ENCODE data around the gene GSK3B.

The GSK3B gene

GRCh38 chr3:119794971-119795612 is 299.2 kb downstream of the GSK3B start:
- no peak for TF ChIP-seq CTCF (IDR thresholded peaks at IDR 0.05; ENCODE audit: low read depth, low read length)
- Histone ChIP-seq H3K27me3 (ENCODE audit: insufficient read depth, low read depth, severe bottlenecking) (peaks cover 1% of the 10 kb centered on the region), H3K9me3 (ENCODE audit: severe bottlenecking) (no peaks in the 10 kb centered on the region), H3K27ac (no peak overlapping the region), H3K4me3 (ENCODE audit: low read depth, low read length) (no peak overlapping the region), H3K36me3 (no peaks in the 10 kb centered on the region)
- no peak for DNase-seq

GRCh38 chr3:119794401-119794800 is 299.8 kb downstream of the GSK3B start:
- no peak for DNase-seq
- H3K36me3 ChIP-seq: no peaks in the 10 kb centered on the region
- no peak overlapping the region for H3K4me3 ChIP-seq (ENCODE audit: low read depth, low read length)
- no peaks in the 10 kb centered on the region for H3K9me3 ChIP-seq (ENCODE audit: severe bottlenecking)
- no peak for TF ChIP-seq CTCF (IDR thresholded peaks at IDR 0.05; ENCODE audit: low read depth, low read length)
- no peaks in the 10 kb centered on the region for H3K27me3 ChIP-seq (ENCODE audit: insufficient read depth, low read depth, severe bottlenecking)
- no peak overlapping the region for H3K27ac ChIP-seq

- H3K27me3 ChIP-seq (ENCODE audit: insufficient read depth, low read depth, severe bottlenecking): no peaks in the 10 kb centered on the region
- H3K36me3 ChIP-seq: no peaks in the 10 kb centered on the region
- no peaks in the 10 kb centered on the region for H3K9me3 ChIP-seq (ENCODE audit: severe bottlenecking)
- no peak overlapping the region for H3K27ac ChIP-seq
- DNase-seq: no peak
- no peak overlapping the region for H3K4me3 ChIP-seq (ENCODE audit: low read depth, low read length)
- TF ChIP-seq CTCF (IDR thresholded peaks at IDR 0.05; ENCODE audit: low read depth, low read length): no peak
These were observed 302.0 kb downstream of the GSK3B start for GRCh38 chr3:119792270-119792669.

GRCh38 chr3:119790369-119790768 is 303.9 kb downstream of the GSK3B start:
- H3K36me3 ChIP-seq: no peaks in the 10 kb centered on the region
- H3K27ac ChIP-seq: no peak overlapping the region
- no peaks in the 10 kb centered on the region for H3K9me3 ChIP-seq (ENCODE audit: severe bottlenecking)
- no peak overlapping the region for H3K4me3 ChIP-seq (ENCODE audit: low read depth, low read length)
- no peaks in the 10 kb centered on the region for H3K27me3 ChIP-seq (ENCODE audit: insufficient read depth, low read depth, severe bottlenecking)
- DNase-seq: no peak
- TF ChIP-seq CTCF (IDR thresholded peaks at IDR 0.05; ENCODE audit: low read depth, low read length): no peak

GRCh38 chr3:119786409-119786808 is 307.8 kb downstream of the GSK3B start:
- no peak for DNase-seq
- no peak overlapping the region for H3K4me3 ChIP-seq (ENCODE audit: low read depth, low read length)
- no peaks in the 10 kb centered on the region for H3K36me3 ChIP-seq
- no peak overlapping the region for H3K27ac ChIP-seq
- no peaks in the 10 kb centered on the region for H3K9me3 ChIP-seq (ENCODE audit: severe bottlenecking)
- TF ChIP-seq CTCF (IDR thresholded peaks at IDR 0.05; ENCODE audit: low read depth, low read length): no peak
- no peaks in the 10 kb centered on the region for H3K27me3 ChIP-seq (ENCODE audit: insufficient read depth, low read depth, severe bottlenecking)

GRCh38 chr3:119783883-119784282 is 310.4 kb downstream of the GSK3B start:
- H3K27me3 ChIP-seq (ENCODE audit: insufficient read depth, low read depth, severe bottlenecking): no peaks in the 10 kb centered on the region
- no peak for TF ChIP-seq CTCF (IDR thresholded peaks at IDR 0.05; ENCODE audit: low read depth, low read length)

More at GRCh38 chr3:119783883-119784282, 310.4 kb downstream of the GSK3B start:
- Histone ChIP-seq H3K27ac (no peak overlapping the region), H3K4me3 (ENCODE audit: low read depth, low read length) (no peak overlapping the region), H3K36me3 (no peaks in the 10 kb centered on the region), H3K9me3 (ENCODE audit: severe bottlenecking) (no peaks in the 10 kb centered on the region)
- no peak for DNase-seq

All from WERI-Rb-1 (cell line).